Measurements from ENCODE around the gene BMPR2. TPM values are rescaled to one million over a fixed set of nuclear protein-coding genes. Genes with fewer than 3 reads are reported as not detected.

Gene BMPR2
- total RNA-seq, 4 donors from 2014 or later: 53.4 to 102 (median 79.5) TPM

DNA sequence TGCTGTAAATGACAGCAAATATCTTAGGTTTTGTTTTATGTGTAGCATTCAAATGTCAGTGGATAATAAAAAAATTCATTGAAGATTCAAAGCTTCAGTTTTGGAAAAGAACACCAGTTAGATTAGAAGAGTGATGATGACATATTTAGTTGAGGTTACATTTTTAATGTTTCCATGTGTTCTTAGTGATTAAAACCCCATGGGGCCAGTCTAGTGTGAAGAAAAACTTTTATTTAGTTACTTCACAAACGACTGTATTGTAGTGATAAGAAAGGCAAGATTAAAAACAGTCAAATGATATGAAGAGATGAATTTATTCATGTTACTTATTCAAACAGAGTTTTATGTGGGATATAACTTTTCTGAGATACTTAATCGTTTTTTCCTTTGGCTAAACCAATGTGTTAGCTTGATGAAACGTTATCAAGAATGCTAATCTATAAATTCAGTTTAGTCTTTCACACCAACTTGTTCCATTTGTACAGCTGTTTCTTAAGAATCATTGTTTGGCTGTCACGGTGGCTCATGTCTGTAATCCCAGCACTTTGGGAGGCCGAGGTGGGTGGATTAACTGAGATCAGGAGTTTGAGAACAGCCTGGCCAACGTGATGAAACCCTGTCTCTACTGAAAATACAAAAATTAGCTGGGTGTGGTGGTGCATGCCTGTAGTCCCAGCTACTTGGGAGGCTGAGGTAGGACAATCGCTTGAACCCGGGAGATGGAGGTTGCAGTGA is 11.6 kb downstream of the BMPR2 start:
- ATAC-seq (ENCODE audit: low FRiP score): no peak
- no peak for DNase-seq (ENCODE audit: low spot score)
- no peak for TF ChIP-seq CTCF (IDR thresholded peaks at IDR 0.05)

DNA sequence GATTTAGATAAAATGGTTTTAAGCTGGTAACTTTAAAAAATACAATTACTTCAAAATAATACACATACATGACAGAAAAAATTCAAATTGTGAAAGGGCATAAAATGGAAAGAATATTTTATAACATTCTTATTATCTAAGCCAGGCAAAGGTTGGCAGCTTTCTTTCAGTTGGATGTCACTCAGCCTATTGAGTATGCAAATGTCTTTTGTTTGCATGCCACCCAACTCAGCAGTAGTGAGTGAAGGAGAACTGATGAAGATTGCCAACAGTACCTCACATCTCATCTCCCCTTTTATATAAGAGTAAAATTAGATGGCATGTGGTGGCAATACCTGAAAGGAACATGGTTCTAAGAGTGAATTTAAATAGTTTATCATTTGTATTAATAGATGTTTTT is 24.8 kb downstream of the BMPR2 start:
- TF ChIP-seq CTCF (IDR thresholded peaks at IDR 0.05): no peak
- ATAC-seq (ENCODE audit: low FRiP score) (no peak), DNase-seq (ENCODE audit: low spot score) (no peak)

GRCh38 chr2:202405798-202406197 is 29.7 kb downstream of the BMPR2 start:
- no peak for ATAC-seq (ENCODE audit: low FRiP score)
- DNase-seq (ENCODE audit: low spot score): no peak
- TF ChIP-seq CTCF (IDR thresholded peaks at IDR 0.05): no peak

DNA sequence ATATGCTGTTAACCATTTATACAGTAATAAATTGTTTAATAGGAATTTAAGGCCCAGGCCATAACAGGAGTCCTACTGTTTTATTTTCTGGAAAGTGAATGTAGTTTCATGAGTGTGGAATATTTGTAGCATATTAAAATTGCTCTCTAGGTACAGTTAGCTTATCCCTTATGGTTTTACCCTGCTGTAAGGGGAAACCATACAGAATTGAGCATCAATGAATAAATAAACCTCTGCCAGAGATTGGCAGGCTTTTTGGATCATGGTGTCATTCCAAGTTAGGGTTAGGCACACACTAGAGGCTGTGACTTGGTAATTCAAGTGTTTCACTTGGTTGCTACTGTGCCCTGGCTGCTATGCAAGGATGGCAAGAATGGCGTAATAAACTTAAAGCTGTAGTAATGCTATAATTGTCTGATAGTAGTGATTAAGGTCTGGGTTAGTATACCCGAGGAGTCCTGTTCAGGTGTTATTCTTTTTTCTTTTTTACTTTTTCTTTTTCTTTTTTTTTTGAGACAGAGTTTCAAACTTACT is 30.4 kb downstream of the BMPR2 start:
- no peak for DNase-seq (ENCODE audit: low spot score)
- ATAC-seq (ENCODE audit: low FRiP score): no peak
- TF ChIP-seq CTCF (IDR thresholded peaks at IDR 0.05): no peak

DNA sequence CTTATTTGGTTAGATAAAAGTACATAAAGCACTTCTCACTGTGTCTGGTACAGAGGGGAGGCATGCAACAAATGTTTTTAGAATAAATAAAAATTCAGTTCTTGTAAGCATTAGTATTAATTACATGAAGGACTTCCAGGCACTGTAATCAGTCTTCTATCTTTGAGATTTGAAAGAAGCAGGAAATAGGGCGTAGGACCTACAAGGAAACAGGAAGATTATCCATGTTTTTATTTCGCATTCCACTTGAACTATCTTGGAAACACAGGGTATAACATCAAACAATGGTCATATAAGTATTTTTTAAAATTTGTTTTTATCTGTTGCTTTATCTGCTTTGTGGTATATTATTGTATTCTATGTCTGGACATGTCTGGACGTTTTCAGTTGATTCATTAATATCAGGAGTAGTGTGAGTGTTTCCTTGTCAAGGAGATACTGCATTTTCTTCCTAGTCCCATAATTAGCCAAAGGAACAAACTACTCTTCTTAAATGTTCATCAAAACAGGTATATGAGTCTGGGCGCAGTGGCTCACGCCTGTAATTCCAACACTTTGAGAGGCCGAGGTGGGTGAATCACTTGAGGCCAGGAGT is 32.5 kb downstream of the BMPR2 start:
- no peak for DNase-seq (ENCODE audit: low spot score)
- TF ChIP-seq CTCF (IDR thresholded peaks at IDR 0.05): no peak
- no peak for ATAC-seq (ENCODE audit: low FRiP score)

GRCh38 chr2:202410092-202410491 is 34.0 kb downstream of the BMPR2 start:
- no peak for TF ChIP-seq CTCF (IDR thresholded peaks at IDR 0.05)
- DNase-seq (ENCODE audit: low spot score): no peak

DNA sequence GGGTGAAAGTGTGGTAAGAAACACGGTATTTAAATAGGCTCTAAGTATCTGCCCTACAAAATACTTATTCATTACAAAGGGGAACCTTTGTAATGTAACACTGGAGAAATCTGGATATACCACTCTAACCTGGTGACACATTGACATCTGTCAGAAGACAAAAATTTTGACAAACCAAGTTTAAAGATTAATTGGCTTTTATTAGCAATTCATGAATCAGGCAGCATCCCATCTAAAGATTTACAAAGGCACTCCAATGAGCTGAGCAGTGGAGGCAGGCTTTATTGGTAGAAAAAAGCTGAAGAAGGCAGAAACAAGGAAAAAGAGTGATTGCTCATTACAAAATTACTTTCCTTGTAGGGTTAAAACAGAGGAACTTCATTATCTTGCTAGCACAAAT is 35.0 kb downstream of the BMPR2 start:
- ATAC-seq (ENCODE audit: low FRiP score) (no peak), DNase-seq (ENCODE audit: low spot score) (no peak)

More at GRCh38 chr2:202410092-202410491, 34.0 kb downstream of the BMPR2 start:
- no peak for ATAC-seq (ENCODE audit: low FRiP score)

More for the DNA sequence above, 35.0 kb downstream of the BMPR2 start:
- TF ChIP-seq CTCF (IDR thresholded peaks at IDR 0.05): no peak

Measured in omental fat pad (tissue), 4 donors.